Calu3 (cell line): ENCODE measurements around the gene FBXL7. TPM values are rescaled to one million over a fixed set of nuclear protein-coding genes. Genes with fewer than 3 reads are reported as not detected.
"Not testable (repeated sequence)": the region's sequence is repeated elsewhere in the genome, so short reads cannot be mapped to it uniquely, and the experiment has no call there.

ENCODE experiments used
- BruUV-seq: library from RNA; stranded (reverse); fragments of 400-500 nt; replicated peaks from 2 replicates; lab custom pipeline; 2021; lab: Mats Ljungman, UMichigan
- CTCF ChIA-PET: fragments of 300-600 bp; sonication (Branson Sonifier 250); formaldehyde crosslinking; loops from one replicate; lab custom pipeline; 2022; ENCODE audit warnings: antibody characterized with exemption; lab: Charles Lee
- DNase-seq: peaks from one replicate; pipeline ENCODE4 v3.0.0; 2022
- H3K27ac Mint-ChIP-seq: one replicate; pipeline ENCODE4 v1.8.0; 2022; ENCODE audit warnings: mixed read lengths; ENCODE audit not compliant: unreplicated experiment
- H3K27me3 Mint-ChIP-seq: one replicate; pipeline ENCODE4 v1.8.0; 2022; ENCODE audit warnings: mixed read lengths; ENCODE audit not compliant: unreplicated experiment
- H3K36me3 Mint-ChIP-seq: one replicate; pipeline ENCODE4 v1.8.0; 2022; ENCODE audit warnings: mild to moderate bottlenecking, moderate library complexity, mixed read lengths; ENCODE audit not compliant: insufficient read depth, unreplicated experiment
- H3K4me1 Mint-ChIP-seq: one replicate; pipeline ENCODE4 v1.8.0; 2022; ENCODE audit warnings: mild to moderate bottlenecking, low read depth, mixed read lengths; ENCODE audit not compliant: unreplicated experiment
- H3K4me3 Mint-ChIP-seq: one replicate; pipeline ENCODE4 v1.8.0; 2022; ENCODE audit warnings: mild to moderate bottlenecking, low read depth, moderate library complexity, mixed read lengths; ENCODE audit not compliant: unreplicated experiment
- H3K9me3 Mint-ChIP-seq: one replicate; pipeline ENCODE4 v1.8.0; 2022; ENCODE audit warnings: low read depth, mixed read lengths; ENCODE audit not compliant: unreplicated experiment
- intact Hi-C: fragments of 100-400 bp; cut with micrococcal nuclease; formaldehyde crosslinking; loops from one replicate; pipeline ENCODE4 v1.10.0; 2022; ENCODE audit not compliant: unreplicated experiment
- total RNA-seq: library from RNA; stranded (reverse); gene quantifications from 2 replicates; pipeline ENCODE4 v1.2.3, GENCODE V29; 2022
- TF ChIP-seq, protein P1 (sequence below): fragments of 200-600 bp; IDR thresholded peaks from one replicate; pipeline ENCODE4 v1.8.0; 2022; ENCODE audit warnings: antibody characterized with exemption; ENCODE audit not compliant: unreplicated experiment

FBXL7 gene
- total RNA-seq, 1 experiment from 2014 or later, result not detected

DNA sequence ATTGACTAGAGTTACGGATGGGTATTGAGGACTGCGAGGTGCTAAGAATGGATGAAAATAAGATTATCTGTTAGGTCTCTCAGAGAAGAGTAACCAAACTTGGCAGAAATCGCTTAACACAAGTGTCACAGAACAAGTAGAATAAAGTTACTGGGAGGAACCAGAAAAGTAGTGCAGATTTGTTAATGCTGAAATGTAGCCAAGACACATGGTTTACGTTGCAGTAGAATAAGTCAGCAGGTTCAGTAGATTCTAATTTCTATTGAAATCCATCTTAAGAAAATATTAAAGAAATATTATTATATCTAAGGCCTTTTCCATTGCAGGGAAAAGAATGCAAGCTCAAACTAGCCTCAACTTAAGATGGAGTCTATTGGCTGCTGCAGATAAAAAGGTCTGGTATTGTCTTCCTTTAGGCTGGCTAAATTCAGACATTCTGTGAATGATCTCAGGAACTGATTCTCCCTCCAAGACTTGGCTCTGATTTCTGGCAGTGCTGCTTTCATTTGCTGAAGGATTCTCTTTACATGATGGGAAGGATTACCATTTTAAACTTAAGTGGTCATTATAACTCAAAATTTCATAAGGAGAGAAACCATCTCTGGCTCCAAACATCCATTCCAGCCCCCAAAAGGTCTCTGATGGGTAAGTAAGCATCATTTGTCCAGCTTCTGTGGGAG lies 364.7 kb downstream of the FBXL7 start:
- no peak for DNase-seq
- intact Hi-C loops, result no loop called here
- Mint-ChIP-seq H3K27ac (no peak overlapping the region), H3K4me3 (no peak overlapping the region), H3K4me1 (no peaks in the 10 kb centered on the region), H3K27me3 (no peaks in the 10 kb centered on the region), H3K9me3 (peaks cover 20% of the 10 kb centered on the region), H3K36me3 (no peaks in the 10 kb centered on the region)
- CTCF ChIA-PET, result no interaction called here
- TF ChIP-seq, protein P1, sequence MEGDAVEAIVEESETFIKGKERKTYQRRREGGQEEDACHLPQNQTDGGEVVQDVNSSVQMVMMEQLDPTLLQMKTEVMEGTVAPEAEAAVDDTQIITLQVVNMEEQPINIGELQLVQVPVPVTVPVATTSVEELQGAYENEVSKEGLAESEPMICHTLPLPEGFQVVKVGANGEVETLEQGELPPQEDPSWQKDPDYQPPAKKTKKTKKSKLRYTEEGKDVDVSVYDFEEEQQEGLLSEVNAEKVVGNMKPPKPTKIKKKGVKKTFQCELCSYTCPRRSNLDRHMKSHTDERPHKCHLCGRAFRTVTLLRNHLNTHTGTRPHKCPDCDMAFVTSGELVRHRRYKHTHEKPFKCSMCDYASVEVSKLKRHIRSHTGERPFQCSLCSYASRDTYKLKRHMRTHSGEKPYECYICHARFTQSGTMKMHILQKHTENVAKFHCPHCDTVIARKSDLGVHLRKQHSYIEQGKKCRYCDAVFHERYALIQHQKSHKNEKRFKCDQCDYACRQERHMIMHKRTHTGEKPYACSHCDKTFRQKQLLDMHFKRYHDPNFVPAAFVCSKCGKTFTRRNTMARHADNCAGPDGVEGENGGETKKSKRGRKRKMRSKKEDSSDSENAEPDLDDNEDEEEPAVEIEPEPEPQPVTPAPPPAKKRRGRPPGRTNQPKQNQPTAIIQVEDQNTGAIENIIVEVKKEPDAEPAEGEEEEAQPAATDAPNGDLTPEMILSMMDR, result no peak
- BruUV-seq, result no TSS peak

DNA sequence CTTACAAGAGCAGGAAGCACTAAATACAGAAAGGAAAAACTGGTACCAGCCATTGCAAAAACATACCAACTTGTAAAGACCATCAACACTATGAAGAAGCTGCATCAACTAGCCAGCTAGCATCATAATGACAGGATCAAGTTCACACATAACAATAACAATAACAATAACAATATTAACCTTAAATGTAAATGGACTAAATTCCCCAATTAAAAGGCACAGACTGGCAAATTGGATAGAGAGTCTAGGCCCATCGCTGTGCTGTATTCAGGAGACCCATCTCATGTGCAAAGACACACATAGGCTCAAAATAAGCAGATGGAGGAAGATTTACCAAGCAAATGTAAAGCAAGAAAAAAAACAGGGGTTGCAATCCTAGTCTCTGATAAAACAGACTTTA lies 372.3 kb downstream of the FBXL7 start:
- H3K36me3 Mint-ChIP-seq, BruUV-seq, DNase-seq, H3K4me1 Mint-ChIP-seq, CTCF ChIA-PET, intact Hi-C loops, H3K27ac Mint-ChIP-seq, H3K27me3 Mint-ChIP-seq, H3K4me3 Mint-ChIP-seq: not testable (repeated sequence)
- H3K9me3 Mint-ChIP-seq, result peaks cover 22% of the 10 kb centered on the region

DNA sequence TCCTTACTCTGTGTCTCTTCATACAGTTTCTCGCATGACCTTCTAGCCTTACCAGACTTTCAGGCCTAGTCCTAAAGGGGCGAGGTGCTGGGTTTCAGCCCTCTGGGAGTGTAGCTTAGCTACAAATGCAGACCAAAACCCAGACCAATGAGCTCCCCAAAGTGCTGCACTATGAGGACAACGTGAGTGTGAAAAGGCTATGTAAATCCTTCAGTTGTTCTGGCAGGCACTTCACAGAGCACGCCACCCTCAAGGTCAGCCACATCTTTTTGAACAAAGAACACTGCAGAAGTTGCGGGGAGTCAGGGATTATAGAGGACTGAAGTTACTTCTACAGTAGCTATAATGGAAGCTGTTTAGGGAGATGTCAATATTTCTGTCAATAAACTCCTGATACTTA lies 377.9 kb downstream of the FBXL7 start:
- Mint-ChIP-seq H3K27me3 (no peaks in the 10 kb centered on the region), H3K4me1 (no peaks in the 10 kb centered on the region), H3K36me3 (no peaks in the 10 kb centered on the region), H3K27ac (no peak overlapping the region), H3K4me3 (no peak overlapping the region), H3K9me3 (peaks cover 6% of the 10 kb centered on the region)
- CTCF ChIA-PET, result no interaction called here
- TF ChIP-seq, protein P1, result no peak
- no peak for DNase-seq
- BruUV-seq, result no TSS peak
- intact Hi-C loops, result no loop called here

DNA sequence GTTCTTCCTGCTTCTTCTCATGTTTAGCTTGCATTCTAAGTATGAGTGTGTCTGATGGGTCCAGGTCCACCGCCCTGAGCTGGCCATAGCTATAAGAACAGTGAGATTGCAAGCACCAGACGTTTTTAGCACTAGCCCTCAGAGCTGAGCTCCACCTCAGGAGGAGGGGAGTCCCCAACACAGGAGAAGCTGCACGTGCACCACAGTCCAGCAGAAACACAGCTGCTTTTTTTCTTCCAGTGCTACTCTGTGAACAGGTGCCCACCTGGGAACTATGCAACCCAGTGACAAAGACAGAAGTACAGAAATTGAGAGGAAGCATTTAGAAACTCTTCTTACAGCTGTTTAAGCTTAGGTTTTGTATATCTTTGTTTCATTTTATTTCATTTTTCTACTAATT lies 380.2 kb downstream of the FBXL7 start:
- Mint-ChIP-seq H3K27ac (no peak overlapping the region), H3K4me3 (no peak overlapping the region), H3K4me1 (no peaks in the 10 kb centered on the region), H3K9me3 (no peaks in the 10 kb centered on the region), H3K36me3 (no peaks in the 10 kb centered on the region), H3K27me3 (no peaks in the 10 kb centered on the region)
- no peak for DNase-seq
- no TSS peak for BruUV-seq
- CTCF ChIA-PET, result interaction anchor here (0.6 kb wide), 1 partner anchor 911 kb away, joined by 3 read pairs; no protein-coding TSS in a partner anchor
- TF ChIP-seq, protein P1, result no peak
- intact Hi-C loops, result no loop called here

DNA sequence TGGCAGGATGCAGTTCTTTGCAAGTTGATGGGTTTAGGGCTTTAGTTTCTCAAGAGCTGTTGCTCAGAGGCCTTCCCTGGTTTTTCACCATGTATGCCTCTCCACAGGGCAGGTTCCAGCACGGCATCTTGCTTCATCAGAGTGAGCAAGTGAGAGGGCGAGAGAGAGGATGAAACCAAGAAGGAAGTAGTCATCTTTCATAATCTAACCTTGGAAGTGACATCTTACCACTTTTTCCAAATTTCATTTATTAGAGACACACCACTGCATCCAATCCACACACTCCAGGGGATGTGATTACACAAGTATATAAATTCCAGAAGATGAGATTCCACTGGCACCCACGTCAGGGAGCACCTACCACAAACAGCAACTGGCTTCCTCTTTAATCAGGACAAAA lies 385.2 kb downstream of the FBXL7 start:
- intact Hi-C loops, result no loop called here
- CTCF ChIA-PET, result no interaction called here
- H3K27me3 Mint-ChIP-seq, result no peaks in the 10 kb centered on the region
- H3K27ac Mint-ChIP-seq, result no peak overlapping the region
- no peak for DNase-seq
- BruUV-seq, result no TSS peak
- peaks cover 4% of the 10 kb centered on the region for H3K9me3 Mint-ChIP-seq
- H3K4me1 Mint-ChIP-seq, result no peaks in the 10 kb centered on the region
- H3K36me3 Mint-ChIP-seq, result no peaks in the 10 kb centered on the region
- no peak overlapping the region for H3K4me3 Mint-ChIP-seq
- TF ChIP-seq, protein P1, result no peak
